GM18951 (cell line): ENCODE data around the gene VWF.
"Not testable (repeated sequence)": the region's sequence is repeated elsewhere in the genome, so short reads cannot be mapped to it uniquely, and the experiment has no call there.

ENCODE experiments used
- POLR2A ChIP-seq: IDR thresholded peaks from 4 replicates; pipeline ENCODE4 v1.6.1; 2011; ENCODE audit warnings: mild to moderate bottlenecking; ENCODE audit not compliant: insufficient read length, insufficient read depth; ENCODE audit errors: extremely low read depth
- in situ Hi-C: fragments of 300-500 bp; cut with MboI; formaldehyde crosslinking; loops from one replicate; pipeline ENCODE4 v1.12.0; 2022; ENCODE audit warnings: low sequenced_read_pairs, mixed read lengths, inconsistent platforms; ENCODE audit not compliant: unreplicated experiment

VWF gene

GRCh38 chr12:6124411-6125309 lies at the start of gene VWF:
Gene VWF (minus strand): TSS chr12:6124670. CDS start chr12:6123196, 1,474 bp downstream.
- in situ Hi-C loops, result no loop called here

GRCh38 chr12:6172862-6173261 lies 48.4 kb upstream of the VWF start:
- no peak for TF ChIP-seq POLR2A
- in situ Hi-C loops, result no loop called here

More at GRCh38 chr12:6124411-6125309, at the start of gene VWF:
- no peak for TF ChIP-seq POLR2A

GRCh38 chr12:6172086-6172485 lies 47.6 kb upstream of the VWF start:
- no peak for TF ChIP-seq POLR2A
- in situ Hi-C loops, result no loop called here

- no peak for TF ChIP-seq POLR2A
Observed at GRCh38 chr12:6171409-6172015, 47.0 kb upstream of the VWF start.

GRCh38 chr12:6167327-6168280 lies 43.1 kb upstream of the VWF start:
- TF ChIP-seq POLR2A, result no peak
- in situ Hi-C loops, result no loop called here

More at GRCh38 chr12:6171409-6172015, 47.0 kb upstream of the VWF start:
- in situ Hi-C loops, result no loop called here

DNA sequence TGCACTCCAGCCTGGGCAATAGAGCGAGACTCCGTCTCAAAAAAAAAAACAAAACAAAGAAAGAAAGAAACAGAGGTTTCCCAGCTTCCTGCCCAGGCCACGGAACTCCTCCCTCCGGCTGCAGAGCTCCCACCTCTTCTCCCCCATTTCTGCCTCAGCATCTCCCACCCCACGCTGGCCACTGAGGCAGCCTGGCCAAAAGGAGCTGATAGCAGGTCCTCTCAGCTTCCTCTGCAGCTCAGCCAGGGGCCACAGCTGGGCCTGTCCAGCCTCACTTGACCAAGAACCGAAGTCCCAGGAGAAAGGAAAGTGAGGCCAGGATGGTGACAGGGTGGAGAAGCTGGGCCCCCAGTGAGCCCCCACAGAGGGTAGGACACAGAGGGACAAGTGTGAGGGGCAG lies 42.3 kb upstream of the VWF start:
- no peak for TF ChIP-seq POLR2A
- in situ Hi-C loops, result no loop called here

DNA sequence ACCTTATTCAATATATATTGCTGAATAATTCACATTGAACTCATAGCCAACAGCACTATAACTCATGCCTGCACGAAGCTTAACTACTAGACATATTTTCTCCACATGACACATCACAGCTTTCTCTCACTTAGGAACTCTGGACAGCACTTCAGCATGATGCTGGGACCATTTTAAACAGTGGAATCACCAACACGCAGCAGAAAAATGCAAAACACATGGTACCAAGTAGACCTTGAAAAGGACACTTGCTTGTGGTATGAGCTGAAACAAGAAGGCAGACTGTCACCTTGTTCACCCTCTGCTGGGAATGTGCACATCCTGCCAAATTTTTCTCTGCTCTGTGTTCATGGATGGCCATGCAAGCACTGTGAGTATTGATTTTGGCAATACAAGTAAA lies 40.9 kb upstream of the VWF start:
- in situ Hi-C loops, result no loop called here

GRCh38 chr12:6163416-6164060 lies 39.1 kb upstream of the VWF start:
- no peak for TF ChIP-seq POLR2A
- in situ Hi-C loops, result no loop called here

More for the DNA sequence above, 40.9 kb upstream of the VWF start:
- TF ChIP-seq POLR2A, result no peak

- TF ChIP-seq POLR2A, result no peak
- in situ Hi-C loops, result no loop called here
Observed at GRCh38 chr12:6161124-6161882, 36.8 kb upstream of the VWF start.

DNA sequence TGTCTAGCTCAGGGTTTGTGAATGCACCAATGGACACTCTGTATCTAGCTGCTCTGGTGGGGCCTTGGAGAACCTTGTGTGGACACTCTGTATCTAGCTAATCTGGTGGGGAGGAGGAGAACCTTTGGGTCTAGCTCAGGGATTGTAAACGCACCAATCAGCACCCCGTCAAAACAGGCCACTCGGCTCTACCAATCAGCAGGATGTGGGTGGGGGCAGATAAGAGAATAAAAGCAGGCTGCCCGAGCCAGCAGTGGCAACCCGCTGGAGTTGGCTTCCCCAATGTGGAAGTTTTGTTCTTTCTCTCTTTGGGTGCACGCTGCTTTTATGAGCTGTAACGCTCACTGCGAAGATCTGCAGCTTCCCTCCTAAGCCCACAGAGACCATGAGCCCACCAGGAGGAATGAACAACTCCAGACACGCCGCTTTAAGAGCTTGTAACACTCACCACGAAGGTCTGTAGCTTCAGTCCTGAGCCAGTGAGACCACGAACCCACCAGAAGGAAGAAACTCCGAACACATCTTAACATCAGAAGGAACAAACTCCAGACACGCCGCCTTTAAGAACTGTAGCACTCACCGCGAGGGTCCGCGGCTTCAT lies 35.7 kb upstream of the VWF start:
- in situ Hi-C loops, result not testable (repeated sequence)

GRCh38 chr12:6159166-6160011 lies 34.9 kb upstream of the VWF start:
- in situ Hi-C loops, result not testable (repeated sequence)
